Lung microvascular endothelial cell (primary cell): Measurements from ENCODE around the gene BMP6. TPM values are rescaled to one million over a fixed set of nuclear protein-coding genes. Genes with fewer than 3 reads are reported as not detected.
A peak's percentile ranks its signal among the peaks of the same experiment; 100 is the strongest.
"Not testable (repeated sequence)": the region's sequence is repeated elsewhere in the genome, so short reads cannot be mapped to it uniquely, and the experiment has no call there.

ENCODE experiments used
- DNase-seq, 2 donors: peaks; one replicate each; pipeline versions ENCODE4 v3.0.0 to v3.0.0-alpha.2; 2010; ENCODE audit warnings: low read depth in 2 of 2
- total RNA-seq: library from RNA; depleted of rRNA; stranded (reverse); fragments of >200 nt; gene quantifications from 2 replicates; pipeline ENCODE4 v1.2.1, GENCODE V29; 2014

Gene BMP6
- total RNA-seq, 1 donor from 2014 or later = 246 TPM

- DNase-seq = peak in 1 of 2 donors; percentile 12
Observed at GRCh38 chr6:7787137-7787608, 61.3 kb downstream of the BMP6 start.

GRCh38 chr6:7787731-7788130, 61.8 kb downstream of the BMP6 start:
- DNase-seq = no peak

- no peak for DNase-seq
Observed at GRCh38 chr6:7794509-7794908, 68.6 kb downstream of the BMP6 start.

- no peak for DNase-seq
Observed at GRCh38 chr6:7797386-7797785, 71.5 kb downstream of the BMP6 start.

DNA sequence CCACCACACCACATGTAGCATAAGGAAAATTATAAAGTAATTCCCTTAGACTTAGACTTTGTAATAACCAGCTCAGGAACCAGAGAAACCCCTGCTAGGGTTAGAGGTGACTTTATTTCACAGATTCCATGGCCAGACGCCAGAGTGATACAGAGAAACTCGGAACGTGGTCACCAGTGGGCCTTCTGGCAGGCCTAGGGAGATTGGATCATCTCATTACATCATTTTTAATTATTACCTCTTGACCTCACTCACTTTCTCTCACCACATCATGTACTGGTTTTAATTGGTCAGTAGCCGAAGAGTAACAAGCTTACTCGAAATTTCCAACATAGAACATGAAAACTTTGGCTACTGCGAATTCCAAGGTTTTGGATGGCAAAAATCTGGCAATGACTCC, 72.9 kb downstream of the BMP6 start:
- no peak for DNase-seq

- no peak for DNase-seq
Observed at GRCh38 chr6:7802662-7803061, 76.8 kb downstream of the BMP6 start.

DNA sequence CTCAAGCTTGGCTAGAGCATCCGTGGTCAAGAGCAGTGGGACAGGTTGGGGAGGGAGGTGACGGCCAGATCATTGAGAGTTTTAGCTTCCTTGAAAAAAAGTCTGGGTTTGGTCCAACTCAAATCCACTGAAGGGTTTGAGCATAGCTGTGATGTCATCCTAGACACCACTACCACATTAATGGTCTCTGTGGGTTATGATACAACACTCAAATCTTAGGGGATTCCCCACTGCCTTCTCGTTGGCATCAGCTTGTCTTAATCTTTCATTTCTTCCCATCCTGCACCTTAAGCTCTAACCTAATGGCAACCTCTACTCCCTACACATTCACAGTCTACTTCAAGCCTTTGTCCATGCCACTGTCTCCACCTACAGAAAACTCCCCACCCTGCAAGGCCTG, 77.3 kb downstream of the BMP6 start:
- no peak for DNase-seq

DNA sequence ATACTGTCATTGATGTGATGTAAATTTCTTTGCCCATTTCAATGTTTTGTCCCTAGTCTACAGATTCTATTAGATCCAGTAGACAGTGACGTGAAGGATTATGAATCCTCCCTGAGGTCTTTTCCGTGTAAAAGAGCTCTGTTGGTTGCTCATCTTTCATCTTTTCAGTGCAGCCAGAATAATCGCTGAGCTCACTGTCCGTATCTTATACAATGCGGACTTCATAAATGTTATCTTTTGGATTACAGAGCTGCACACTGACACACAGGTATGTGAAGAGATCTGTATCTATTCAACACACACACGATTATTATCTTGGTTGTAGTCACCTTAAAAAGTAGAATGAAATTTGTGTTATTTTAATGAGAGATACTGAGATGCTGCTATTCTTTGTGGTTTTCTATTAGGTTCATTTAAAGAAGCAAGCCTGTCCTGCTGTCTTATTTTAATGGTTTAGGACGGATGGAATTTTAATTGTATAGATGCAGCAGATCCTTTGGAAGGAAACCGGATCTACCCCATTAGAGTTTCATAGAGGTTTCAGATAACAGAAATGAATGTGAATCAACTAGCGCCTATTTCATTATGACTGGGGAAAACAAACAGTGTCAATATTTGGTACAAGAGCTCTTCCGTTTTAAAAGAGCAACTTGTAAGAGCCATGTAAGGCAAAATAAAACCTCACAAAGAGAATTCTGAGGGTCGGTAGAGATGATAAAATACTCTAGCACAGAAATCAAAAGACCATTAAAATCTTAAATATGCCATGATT, 79.4 kb downstream of the BMP6 start:
- DNase-seq = no peak

- DNase-seq = peak in 1 of 2 donors; percentile 27
Observed at GRCh38 chr6:7805850-7806214, 79.9 kb downstream of the BMP6 start.

- DNase-seq = no peak
Observed at GRCh38 chr6:7806711-7807110, 80.8 kb downstream of the BMP6 start.

GRCh38 chr6:7809346-7809745, 83.4 kb downstream of the BMP6 start:
- no peak for DNase-seq

- no peak for DNase-seq
Observed at GRCh38 chr6:7811441-7811840, 85.5 kb downstream of the BMP6 start.

DNA sequence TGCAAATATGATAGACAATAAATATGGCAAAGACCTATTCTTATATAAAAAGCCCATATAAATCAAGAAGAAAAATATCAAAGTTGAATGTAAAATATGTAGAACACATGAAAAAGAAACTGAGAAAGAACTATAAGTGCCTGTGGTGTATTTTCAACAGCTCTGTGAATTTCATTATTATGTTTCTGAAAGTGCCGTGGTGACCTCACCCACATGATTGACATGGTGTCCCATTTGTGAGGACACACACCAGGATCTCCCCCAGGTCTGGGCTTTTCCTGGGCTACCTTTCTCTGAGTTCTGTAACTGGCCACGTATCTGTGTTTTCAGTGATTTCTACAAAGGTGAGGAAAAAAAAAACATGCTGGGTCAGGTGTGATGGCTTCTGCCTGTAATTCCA, 86.7 kb downstream of the BMP6 start:
- DNase-seq = no peak

GRCh38 chr6:7813193-7813592, 87.3 kb downstream of the BMP6 start:
- no peak for DNase-seq

DNA sequence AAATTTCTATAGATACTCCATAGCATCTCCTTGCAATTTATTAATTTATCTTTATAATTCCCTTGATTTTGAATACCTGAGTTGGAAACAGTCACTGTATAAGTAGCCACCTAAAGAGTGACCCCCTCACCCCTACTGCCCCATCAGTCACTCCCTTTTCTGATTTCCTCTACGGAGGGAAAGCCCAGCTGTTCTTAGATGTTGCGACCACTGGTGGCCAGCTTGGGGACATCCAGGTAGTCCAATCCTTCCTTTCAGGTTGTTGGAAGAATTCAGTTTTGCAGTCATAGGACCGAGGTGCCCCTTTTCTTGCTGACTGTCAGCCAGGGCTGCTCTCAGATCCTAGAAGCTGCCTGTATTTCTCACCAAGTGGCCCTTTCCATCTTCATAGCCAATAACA, 87.8 kb downstream of the BMP6 start:
- no peak for DNase-seq

GRCh38 chr6:7815716-7816115, 89.8 kb downstream of the BMP6 start:
- peak; percentile 28 to 69 for DNase-seq

- DNase-seq = not testable (repeated sequence)
Observed at GRCh38 chr6:7817184-7817583, 91.3 kb downstream of the BMP6 start.

- no peak for DNase-seq
Observed at GRCh38 chr6:7818257-7819214, 92.6 kb downstream of the BMP6 start.

GRCh38 chr6:7819431-7820015, 93.6 kb downstream of the BMP6 start:
- DNase-seq = no peak

DNA sequence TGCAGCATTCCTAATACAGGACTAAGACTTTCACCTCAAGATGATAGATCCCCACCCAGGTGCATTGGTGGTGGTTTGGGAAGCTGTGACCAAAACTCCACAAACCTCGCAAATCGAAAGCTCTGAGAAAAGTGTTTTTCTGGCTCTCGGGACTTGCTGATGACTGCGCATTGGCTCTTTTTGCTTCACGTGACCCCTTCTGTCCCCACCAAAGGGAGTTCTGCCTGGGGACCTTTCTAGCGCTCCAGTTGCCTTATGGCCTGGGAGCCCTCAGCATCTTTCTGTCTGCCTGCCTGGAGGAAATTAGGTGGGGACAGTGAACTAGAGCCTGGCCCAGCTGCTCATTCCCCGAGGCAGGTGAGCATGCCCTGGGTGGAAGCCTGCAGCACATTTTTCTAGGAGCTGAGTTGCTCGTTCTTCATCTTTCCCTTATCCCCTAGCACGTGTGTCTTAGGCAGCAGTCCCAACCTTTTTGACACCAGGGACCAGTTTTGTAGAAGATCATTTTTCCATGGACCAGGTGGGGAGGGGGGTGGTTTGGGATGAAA, 94.5 kb downstream of the BMP6 start:
- DNase-seq = no peak

DNA sequence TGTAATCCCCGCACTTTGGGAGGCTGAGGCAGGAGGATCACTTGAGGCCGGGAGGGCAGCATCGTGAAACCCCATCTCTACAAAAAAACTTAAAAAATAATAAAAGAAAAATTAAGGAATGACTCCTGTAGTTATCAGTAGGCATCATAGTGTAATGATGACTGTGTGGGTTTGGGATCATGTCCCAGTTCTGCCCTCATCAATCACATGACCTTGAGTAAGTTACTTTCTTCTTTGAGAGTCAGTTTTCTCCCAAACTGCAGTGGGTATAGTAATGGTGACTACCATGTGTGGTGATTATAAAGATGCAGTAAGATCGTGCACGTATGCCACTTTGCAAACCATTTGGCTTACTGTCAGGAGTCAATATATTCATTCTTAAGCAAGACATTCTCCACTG, 95.5 kb downstream of the BMP6 start:
- DNase-seq = no peak

DNA sequence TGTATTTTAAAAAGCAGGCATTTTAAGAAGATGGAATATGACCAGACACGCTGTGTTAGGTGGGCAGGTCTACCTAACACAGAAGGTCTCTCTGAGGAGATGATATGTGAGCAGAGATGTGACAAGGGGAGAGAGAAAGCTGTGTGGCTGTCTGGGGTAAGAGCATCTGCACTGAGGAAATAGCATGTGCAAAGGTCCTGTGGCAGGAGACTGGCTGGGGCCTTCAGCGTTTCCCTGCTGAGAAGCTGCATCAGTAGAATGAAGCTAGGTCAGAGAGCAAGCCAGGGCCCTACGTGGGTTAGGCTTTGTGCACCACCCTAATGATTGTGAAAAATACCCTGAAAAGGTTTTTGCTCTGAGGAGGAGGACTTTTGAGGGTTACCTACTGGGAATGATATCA, 97.7 kb downstream of the BMP6 start:
- no peak for DNase-seq
